ENCODE measurements around the gene C19orf73.
A peak's percentile ranks its signal among the peaks of the same experiment; 100 is the strongest.
"Not testable (repeated sequence)": the region's sequence is repeated elsewhere in the genome, so short reads cannot be mapped to it uniquely, and the experiment has no call there.

Gene C19orf73

DNA sequence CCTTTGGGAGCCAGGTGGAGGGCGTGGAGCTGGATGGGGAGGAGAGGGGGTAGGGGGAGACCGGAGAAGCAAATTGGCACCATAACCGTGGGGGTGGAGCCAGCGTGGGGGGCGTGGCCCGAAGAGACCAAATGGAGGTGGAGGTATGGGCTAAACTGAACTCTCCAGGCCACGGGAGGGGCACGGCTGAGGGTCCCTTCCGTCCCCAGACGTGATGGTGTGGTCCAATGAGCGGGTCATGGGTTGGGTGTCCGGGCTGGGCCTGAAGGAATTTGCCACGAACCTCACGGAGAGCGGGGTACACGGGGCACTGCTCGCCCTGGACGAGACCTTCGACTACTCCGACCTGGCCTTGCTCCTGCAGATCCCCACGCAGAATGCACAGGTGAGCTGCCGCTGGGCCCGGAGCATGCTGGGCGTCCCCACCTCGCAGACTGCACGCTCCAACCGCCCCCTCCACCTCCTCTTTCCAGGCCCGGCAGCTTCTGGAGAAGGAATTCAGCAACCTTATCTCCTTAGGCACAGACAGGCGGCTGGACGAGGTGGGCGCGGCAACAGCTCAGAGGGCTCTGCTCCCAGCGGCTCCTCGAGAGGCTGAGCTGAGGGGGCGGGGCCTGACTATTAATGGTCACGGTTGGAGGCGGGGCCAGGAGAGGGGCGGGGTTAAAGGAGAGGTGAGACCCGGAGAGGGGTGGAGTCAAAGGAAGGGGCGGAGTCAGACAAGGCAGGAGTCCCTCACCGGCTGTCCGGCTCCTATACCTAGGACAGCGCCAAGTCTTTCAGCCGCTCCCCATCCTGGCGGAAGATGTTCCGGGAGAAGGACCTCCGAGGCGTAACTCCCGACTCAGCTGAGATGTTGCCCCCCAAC lies 30.1 kb upstream of the C19orf73 start:
- DNase-seq (ENCODE audit: low read depth in 3 of 3, low spot score in 1 of 3): peak in 2 of 3 donors; percentile 39 to 65

GRCh38 chr19:49148044-49148682 lies 29.2 kb upstream of the C19orf73 start:
- no peak for DNase-seq (ENCODE audit: low read depth in 3 of 3, low spot score in 1 of 3)

GRCh38 chr19:49146408-49146770 lies 27.4 kb upstream of the C19orf73 start:
- not testable (repeated sequence) for DNase-seq (ENCODE audit: low read depth in 3 of 3, low spot score in 1 of 3)

DNA sequence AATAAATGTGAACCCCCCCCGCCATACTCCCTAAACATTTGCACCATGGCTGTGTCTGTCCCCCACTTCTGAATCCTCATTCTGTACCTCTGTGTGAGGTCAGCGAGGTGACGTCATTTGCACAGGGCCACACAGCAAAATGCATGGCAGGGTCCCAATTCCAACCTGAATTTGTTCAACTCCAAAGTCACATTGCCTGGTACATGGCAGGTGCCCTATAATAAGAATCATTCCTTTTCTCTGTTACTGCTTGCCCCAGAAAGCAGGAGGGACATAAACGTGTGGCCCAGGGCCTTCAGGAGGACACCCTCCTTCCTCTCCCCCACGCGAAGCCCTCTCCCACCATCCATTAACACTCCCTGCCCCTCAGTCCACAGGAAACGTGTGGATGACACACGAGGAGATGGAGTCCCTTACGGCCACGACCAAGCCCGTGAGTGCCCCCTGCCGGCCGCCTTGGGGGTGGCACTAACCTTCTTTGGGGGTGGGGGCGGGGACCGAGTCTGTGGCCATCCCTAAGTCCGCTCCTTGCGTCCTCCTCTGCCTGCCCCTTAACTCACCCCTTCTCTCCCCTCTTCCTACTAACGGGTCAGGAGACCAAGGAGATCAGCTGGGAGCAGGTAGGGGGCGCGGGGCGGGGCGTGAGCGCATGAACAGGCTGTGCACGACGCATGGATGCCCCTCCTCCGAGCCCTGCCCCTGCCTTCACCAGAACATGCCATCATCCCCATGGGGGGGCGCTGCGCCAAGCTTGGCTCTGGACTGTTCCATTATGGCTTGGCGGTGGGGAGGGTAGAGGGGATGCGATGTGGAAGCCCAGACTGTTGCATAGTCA lies 26.8 kb upstream of the C19orf73 start:
- DNase-seq (ENCODE audit: low read depth in 3 of 3, low spot score in 1 of 3): peak in 2 of 3 donors; percentile 51 to 82

DNA sequence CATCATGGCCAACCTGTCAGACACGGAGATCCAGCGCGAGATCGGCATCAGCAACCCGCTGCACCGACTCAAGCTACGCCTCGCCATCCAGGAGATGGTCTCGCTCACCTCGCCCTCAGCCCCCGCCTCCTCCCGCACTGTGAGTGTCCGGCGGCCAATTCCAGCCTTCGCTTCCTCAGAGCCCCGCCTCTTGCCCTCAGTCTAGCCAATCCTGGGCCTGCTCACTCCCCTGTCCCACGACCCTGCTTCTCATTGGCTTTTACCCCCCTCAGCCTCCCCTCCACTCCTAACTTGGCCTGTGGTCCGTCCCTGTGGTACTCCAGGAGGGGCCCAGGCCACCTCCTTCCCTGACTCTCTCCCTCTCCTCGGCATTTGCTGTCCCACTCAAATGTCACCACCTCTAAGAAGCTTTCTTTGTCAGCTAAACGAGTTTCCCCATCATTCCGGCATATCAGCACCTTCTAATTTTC lies 24.0 kb upstream of the C19orf73 start:
- DNase-seq (ENCODE audit: low read depth in 3 of 3, low spot score in 1 of 3): peak in 1 of 3 donors; percentile 45

GRCh38 chr19:49141352-49141751 lies 22.4 kb upstream of the C19orf73 start:
- DNase-seq (ENCODE audit: low read depth in 3 of 3, low spot score in 1 of 3): no peak

DNA sequence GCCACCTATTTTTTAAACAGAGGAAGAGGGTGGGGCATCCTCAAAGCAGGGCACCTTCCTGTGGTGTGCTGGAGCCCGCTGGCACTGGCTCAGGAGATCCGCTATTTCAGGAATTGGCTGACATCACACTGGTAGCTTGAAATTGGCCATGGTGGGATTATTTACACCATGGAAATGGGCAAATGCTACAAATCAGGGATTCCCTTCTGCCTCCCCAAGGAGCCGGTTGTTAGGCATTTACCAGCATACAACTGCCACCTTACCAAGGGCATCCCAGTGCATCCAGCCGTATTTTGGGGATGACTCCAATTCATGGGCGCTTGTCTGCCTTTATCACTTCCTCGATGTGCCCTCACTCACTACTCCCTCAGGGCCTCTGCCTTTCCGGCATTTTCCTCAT lies 22.0 kb upstream of the C19orf73 start:
- no peak for DNase-seq (ENCODE audit: low read depth in 3 of 3, low spot score in 1 of 3)

DNA sequence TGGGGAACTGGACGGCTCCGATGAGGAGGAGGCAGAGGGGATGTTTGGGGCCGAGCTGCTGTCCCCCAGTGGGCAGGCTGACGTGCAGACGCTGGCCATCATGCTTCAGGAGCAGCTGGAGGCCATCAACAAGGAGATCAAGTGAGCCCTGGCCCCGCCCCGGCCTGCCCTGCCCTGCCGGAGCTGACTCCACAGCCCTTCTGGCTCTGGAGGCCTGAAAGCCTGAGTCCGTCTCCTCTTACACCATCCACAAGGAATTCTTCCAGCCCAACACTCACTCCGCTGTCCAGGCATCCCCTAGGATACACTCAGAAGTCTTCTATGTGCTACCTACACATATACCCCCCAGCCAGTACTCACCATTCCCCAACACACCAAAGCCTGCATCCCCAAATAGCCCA lies 17.8 kb upstream of the C19orf73 start:
- no peak for DNase-seq (ENCODE audit: low read depth in 3 of 3, low spot score in 1 of 3)

- no peak for DNase-seq (ENCODE audit: low read depth in 3 of 3, low spot score in 1 of 3)
Observed at GRCh38 chr19:49135686-49136085, 16.7 kb upstream of the C19orf73 start.

- DNase-seq (ENCODE audit: low read depth in 3 of 3, low spot score in 1 of 3): no peak
Observed at GRCh38 chr19:49133621-49134454, 14.9 kb upstream of the C19orf73 start.

- no peak for DNase-seq (ENCODE audit: low read depth in 3 of 3, low spot score in 1 of 3)
Observed at GRCh38 chr19:49132974-49133609, 14.1 kb upstream of the C19orf73 start.

DNA sequence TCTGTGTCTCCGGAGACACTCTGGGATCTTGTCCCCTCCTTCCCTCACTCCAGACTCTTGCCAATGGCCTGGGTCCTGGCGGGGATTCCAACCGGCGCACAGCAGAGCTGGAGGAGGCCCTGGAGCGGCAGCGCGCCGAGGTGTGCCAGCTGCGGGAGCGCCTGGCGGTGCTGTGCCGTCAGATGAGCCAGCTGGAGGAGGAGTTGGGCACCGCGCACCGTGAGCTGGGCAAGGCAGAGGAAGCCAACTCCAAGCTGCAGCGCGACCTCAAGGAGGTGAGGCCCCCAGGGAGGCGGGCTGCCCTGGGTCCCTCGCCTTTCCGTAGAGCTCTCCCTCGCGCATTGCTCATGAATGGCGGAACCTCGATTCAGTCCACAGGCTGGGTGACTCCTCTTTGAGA lies 11.4 kb upstream of the C19orf73 start:
- DNase-seq (ENCODE audit: low read depth in 3 of 3, low spot score in 1 of 3): no peak

DNA sequence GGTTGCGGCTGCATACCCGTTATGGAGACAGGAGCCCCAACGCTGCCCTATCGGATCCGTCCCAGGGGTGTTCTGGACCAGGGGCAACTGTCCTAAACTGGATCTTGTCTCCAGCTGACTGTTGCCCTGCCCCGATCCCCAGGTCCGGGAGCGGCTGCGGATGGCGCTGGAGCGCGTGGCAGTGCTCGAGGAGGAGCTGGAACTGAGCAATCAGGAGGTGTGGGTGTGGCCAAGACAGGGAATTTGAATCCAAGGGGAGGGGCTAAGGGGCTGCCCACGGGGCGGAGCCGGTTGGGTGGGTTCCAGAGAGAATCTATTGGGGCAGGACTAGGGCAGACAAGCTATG lies 10.3 kb upstream of the C19orf73 start:
- no peak for DNase-seq (ENCODE audit: low read depth in 3 of 3, low spot score in 1 of 3)

DNA sequence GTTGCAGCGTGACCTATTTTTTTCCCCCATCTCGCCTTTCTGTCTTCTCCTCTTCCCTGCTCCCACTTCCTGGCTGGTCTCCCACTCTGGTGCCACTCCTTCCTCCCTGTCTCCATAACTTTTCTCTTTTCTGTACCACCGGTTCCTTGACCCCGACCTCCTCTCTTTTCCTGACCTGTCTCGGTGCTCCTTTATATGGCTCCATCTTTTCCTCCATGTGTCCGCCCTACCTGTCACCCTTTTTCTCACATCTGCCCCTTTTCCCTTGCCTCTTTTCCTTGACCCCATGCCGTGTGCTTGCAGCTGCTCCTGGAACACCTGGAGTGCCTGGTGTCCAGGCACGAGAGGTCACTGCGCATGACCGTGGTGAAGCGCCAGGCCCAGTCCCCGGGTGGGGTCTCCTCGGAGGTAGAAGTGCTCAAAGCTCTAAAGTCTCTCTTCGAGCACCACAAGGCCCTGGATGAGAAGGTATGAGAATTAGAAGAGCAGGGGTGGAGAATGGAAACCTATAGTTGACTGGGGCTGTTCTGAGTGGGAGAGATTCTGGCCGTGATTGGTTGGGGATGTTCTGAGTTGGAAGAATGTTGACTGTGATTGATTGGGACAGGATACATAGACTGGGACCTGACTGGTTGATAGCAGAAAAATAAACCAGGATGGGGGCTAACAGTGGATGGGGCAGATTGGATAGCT lies 9.7 kb upstream of the C19orf73 start:
- no peak for DNase-seq (ENCODE audit: low read depth in 3 of 3, low spot score in 1 of 3)

GRCh38 chr19:49127674-49128544 lies 9.0 kb upstream of the C19orf73 start:
- peak; percentile 87 to 93 (median 87) for DNase-seq (ENCODE audit: low read depth in 3 of 3, low spot score in 1 of 3)

DNA sequence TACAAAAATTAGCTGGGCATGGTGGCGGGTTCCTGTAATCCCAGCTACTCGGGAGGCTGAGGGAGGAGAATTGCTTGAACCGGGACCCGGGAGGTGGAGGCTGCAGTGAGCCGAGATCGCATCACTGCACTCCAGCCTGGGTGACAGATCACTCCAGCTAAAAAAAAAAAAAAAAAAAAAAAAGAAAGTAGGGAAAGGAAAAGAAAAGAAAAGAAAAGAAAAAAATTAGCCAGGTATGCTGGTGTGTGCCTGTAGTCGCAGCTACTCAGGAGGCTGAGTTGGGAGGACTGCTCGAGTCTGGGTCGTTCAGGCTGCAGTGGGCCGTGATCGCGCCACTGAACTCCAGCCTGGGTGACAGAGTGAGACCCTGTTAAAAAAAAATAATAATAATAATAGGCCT lies 8.3 kb upstream of the C19orf73 start:
- not testable (repeated sequence) for DNase-seq (ENCODE audit: low read depth in 3 of 3, low spot score in 1 of 3)

GRCh38 chr19:49126575-49126974 lies 7.6 kb upstream of the C19orf73 start:
- DNase-seq (ENCODE audit: low read depth in 3 of 3, low spot score in 1 of 3): no peak

DNA sequence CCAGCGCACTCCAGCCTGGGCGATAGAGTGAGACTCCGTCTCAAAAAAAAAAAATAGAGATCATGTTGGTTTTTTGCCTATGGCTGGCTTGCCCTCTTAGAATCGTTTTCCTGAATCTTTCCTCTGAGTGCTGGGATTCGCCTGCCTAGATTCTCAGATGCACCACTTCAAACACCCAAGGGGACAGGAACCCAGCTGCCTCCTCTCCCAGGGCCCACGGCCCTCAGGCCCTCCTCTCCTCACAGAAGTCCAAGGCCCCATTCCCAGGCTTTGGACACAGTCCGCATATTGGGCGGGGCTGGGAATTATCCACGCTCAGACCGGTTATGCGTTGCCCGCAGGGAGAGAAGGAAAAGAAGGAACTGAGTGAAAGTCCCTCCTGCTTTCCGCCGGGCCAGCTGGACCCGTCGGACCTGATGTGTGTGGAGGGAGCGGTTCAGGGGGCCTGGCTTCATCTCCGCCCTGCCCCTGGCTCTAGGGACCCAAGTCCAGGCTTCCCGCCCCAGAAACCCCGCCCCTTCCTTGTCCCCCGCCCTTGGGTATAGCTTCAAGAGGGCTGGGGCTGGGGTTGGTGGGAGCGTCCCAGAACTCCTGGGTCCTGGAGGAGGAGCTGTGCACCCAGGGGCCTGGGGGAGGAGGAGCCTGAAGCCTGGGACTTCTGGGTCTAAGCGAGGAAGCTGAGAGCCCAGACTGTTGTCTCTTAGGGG lies 6.2 kb upstream of the C19orf73 start:
- no peak for DNase-seq (ENCODE audit: low read depth in 3 of 3, low spot score in 1 of 3)

Measured in stimulated activated CD4-positive, alpha-beta T cell treated with anti-CD3 and anti-CD28 coated beads, TNF-alpha, amount 100 ng/mL, for 1 hour (primary cell).